Pulmonary artery endothelial cell (primary cell): Measurements from ENCODE around the gene CACNA1I. TPM values are rescaled to one million over a fixed set of nuclear protein-coding genes. Genes with fewer than 3 reads are reported as not detected.
A peak's percentile ranks its signal among the peaks of the same experiment; 100 is the strongest.
"Not testable (repeated sequence)": the region's sequence is repeated elsewhere in the genome, so short reads cannot be mapped to it uniquely, and the experiment has no call there.

Source experiments
- DNase-seq: peaks from one replicate; pipeline ENCODE4 v3.0.0-alpha.2; 2011; ENCODE audit warnings: low read depth, low spot score
- total RNA-seq: library from RNA; depleted of rRNA; stranded (reverse); fragments of >200 nt; gene quantifications from 2 replicates; pipeline ENCODE4 v1.2.3, GENCODE V29; 2014

The CACNA1I gene
- total RNA-seq: under 0.01 TPM in 1 of 2 replicates, not detected in the other

- no peak for DNase-seq
Observed at GRCh38 chr22:39570665-39571064, at the start of gene CACNA1I. Gene CACNA1I, plus strand, starts transcription at chr22:39570753. Its CDS starts 0 bp downstream, at chr22:39570753.

DNA sequence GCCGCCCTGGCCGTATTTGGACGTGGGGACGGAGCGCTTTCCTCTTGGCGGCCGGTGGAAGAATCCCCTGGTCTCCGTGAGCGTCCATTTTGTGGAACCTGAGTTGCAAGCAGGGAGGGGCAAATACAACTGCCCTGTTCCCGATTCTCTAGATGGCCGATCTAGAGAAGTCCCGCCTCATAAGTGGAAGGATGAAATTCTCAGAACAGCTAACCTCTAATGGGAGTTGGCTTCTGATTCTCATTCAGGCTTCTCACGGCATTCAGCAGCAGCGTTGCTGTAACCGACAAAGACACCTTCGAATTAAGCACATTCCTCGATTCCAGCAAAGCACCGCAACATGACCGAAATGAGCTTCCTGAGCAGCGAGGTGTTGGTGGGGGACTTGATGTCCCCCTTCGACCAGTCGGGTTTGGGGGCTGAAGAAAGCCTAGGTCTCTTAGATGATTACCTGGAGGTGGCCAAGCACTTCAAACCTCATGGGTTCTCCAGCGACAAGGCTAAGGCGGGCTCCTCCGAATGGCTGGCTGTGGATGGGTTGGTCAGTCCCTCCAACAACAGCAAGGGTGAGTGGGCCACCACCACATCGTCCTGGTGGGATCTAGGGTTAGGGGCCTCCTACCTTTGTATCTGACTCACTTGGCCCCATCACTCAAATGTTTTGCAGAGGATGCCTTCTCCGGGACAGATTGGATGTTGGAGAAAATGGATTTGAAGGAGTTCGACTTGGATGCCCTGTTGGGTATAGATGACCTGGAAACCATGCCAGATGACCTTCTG lies 49.3 kb upstream of the CACNA1I start:
- DNase-seq: not testable (repeated sequence)

DNA sequence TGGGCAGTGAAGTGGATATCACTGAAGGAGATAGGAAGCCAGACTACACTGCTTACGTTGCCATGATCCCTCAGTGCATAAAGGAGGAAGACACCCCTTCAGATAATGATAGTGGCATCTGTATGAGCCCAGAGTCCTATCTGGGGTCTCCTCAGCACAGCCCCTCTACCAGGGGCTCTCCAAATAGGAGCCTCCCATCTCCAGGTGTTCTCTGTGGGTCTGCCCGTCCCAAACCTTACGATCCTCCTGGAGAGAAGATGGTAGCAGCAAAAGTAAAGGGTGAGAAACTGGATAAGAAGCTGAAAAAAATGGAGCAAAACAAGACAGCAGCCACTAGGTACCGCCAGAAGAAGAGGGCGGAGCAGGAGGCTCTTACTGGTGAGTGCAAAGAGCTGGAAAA lies 48.5 kb upstream of the CACNA1I start:
- DNase-seq: not testable (repeated sequence)

GRCh38 chr22:39522567-39523300 lies 47.8 kb upstream of the CACNA1I start:
- no peak for DNase-seq

GRCh38 chr22:39524089-39524752 lies 46.3 kb upstream of the CACNA1I start:
- no peak for DNase-seq

- no peak for DNase-seq
Observed at GRCh38 chr22:39524753-39525657, 45.5 kb upstream of the CACNA1I start.

DNA sequence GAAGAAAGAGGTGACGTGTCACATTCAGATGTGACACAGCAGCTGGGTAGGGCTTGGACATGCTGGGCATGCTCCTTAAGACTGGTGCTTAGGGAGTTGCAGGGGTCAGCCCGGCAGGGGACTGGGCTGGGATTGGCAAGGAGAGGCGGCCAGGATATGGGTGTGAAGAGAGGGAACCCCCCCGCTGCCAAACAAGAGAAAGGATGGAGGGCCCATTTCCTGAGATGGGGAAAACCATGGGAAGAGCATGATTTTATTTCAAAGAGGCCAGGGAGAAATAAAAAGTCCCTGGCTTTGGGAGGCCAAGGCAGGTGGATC lies 44.9 kb upstream of the CACNA1I start:
- no peak for DNase-seq

DNA sequence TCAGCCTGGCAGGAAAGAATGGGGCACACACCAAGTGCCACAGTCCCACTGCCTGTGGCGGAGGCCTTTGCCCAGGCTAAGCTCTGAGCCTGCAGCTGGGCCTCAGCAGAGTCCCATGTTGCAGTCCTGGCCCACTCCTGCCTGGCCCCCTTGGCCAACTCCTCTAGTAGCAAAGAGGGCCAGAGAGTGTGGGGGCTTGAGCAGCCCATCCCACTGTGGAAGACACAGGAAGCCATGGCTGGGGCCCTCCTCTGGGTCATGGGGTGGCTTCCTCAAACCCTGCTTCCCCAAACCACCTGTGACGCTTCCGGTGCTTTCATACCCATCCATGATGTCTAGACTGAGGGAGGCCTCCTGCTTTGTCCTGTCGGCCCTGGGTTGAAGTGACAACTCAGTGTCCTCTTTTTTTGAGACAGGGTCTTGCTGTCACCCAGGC lies 43.8 kb upstream of the CACNA1I start:
- DNase-seq: no peak

DNA sequence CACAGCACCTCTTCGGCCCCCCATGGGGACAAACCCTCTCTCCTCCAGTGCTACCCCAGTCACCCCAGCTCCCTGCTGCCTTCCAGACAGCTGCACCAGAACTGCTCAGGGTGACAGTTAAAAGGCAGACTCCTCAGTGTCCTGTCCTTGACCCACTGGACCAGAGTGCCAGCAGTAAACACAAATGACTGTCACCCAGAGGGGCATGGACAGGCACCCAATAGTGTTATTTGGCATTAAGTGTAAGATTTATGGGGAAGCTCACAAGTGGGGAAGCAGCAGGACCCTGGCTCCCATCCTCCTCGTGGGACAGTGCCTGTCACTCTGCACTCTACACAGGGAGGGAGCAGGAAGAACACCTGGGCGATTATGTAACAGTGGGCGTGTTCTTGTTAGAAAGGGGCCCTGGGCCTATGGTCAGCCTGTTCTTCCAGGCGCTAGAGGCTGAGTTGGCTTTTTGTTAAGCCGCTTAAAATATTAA lies 43.0 kb upstream of the CACNA1I start:
- DNase-seq: no peak

DNA sequence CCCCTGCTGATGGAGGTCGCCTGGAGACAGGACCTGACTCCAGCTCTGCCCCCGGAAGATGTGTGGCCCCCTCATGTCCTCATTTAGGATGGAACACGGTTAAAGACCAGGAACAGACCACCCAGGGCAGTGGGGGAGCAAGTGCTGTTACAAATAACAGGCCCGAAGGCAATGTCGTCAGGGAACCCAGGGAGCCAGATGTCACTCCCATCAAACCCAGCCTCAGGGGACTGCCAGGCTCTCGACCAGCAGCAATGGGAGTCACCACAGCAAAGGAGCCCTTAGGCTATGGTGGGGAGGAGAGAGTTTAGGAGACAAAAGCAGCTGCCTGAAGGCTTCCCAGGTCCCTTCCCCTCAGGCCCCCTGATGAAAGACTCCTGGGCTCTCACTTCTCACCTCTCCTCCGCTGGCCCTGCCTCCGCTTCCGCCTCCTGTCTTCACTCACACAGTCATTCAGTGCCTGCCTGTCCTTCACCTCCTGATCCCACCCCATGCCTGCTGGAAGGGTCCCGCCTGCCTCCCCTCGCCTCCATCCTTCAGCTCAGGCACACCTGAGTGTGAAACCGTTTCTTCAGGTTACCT lies 42.4 kb upstream of the CACNA1I start:
- DNase-seq: no peak

DNA sequence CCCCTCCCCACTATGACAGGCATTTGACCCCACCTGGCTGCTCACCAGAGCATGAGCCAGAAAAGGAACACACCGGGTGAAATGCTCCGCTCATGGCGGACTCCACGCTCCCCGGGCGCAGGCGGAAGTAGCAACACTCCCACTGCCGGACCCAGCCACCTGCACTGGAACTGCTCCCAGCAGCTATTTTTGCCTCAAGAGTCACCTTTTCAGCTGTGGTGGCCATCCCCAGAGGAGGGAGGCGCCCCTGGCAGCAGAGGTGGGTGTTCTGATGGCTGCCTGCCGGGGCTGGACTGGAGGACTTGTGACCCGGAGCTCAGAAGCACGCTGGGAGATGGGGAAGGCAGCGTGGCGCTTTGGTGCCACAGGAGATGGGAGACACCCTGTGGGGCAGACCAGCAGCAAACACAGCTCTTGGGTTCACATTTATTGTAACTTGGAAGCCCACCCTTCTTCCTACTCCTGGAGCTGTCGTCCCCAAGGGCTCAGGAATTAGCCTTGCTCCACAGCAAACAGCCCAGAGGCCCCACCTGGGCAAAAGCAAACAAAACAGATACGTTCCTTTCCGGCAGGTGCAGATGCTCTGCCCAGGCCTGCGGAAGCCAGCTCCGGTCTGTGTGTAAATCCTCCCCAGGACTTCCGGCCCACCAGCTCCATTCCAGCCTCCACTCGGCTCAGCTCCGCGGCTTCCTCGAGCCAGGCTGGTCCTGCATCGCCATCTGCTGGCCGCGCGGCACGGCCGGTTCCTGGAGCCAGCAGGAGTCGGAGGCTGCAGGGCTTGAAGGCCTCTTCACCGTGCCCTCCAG lies 41.7 kb upstream of the CACNA1I start:
- peak; percentile 83 for DNase-seq

DNA sequence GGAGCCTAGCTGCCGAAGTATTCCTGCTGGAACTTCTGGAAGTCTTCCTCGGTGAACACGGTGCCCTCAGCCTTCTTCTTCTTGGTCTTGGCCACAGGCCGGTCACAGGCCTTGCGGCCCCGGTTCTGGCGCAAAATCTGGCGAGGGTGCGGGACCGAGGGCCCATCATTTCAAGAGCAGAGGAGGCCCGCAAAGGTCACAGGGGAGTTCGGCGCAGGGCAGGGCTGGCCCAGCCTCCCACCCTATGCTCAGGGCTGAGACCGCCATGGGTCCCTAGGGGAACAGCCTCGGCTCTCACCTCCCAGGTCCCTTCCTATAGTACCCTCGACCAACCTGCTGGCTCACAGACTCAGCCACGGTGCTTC lies 41.1 kb upstream of the CACNA1I start:
- DNase-seq: no peak

DNA sequence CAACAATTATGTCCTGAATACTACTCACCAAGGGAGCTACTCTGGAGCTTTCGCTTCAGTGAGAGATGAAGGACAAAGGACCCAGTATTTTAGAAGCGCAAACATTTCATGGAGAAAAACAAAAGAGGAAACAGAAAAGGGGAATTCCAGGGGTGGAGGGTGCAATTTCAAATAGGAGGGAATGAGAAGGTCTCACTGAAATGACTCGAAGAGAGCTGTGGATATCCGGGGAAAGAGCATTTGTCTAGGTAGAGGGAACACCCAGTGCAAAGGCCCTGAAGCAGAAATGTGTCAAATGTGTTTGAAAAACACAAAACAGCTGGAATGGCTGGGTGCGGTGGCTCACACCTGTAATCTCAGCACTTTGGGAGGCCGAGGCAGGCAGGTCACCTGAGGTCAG lies 40.4 kb upstream of the CACNA1I start:
- DNase-seq: no peak

DNA sequence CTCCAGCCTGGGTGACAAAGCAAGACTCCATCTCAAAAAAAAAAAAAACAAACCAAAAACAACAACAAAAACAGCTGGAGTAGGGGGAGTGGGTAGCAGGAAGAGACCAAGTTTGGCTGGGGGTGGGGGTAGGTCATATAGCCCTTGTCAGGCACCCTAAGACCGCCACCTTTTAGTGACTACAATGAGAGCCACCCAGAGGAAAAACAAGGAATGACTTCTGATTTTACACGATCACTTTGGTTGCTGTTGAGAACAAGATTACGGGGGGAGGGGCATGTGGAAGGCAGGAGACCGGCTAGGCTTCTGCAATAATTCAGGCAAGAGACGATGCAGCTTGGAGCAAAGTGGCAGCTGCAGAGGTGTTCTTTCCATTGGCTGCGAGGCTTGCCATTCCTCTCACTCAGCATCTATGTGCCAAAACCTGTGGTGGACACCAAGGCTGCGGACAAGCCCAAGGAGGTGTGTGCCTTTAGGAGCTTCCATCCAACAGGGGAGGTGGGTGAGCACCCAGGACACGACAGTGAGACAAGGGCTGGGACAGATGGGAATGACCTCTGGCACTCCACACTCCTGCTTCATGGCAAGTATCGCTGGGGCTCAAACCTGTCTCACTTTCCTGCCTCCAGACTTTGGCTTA lies 39.7 kb upstream of the CACNA1I start:
- no peak for DNase-seq

- peak; percentile 96 for DNase-seq
Observed at GRCh38 chr22:39532215-39533073, 38.1 kb upstream of the CACNA1I start, which contains the start of gene RPS19BP1. Gene RPS19BP1, minus strand, starts transcription at chr22:39532748. Its CDS starts 10 bp downstream, at chr22:39532738.

DNA sequence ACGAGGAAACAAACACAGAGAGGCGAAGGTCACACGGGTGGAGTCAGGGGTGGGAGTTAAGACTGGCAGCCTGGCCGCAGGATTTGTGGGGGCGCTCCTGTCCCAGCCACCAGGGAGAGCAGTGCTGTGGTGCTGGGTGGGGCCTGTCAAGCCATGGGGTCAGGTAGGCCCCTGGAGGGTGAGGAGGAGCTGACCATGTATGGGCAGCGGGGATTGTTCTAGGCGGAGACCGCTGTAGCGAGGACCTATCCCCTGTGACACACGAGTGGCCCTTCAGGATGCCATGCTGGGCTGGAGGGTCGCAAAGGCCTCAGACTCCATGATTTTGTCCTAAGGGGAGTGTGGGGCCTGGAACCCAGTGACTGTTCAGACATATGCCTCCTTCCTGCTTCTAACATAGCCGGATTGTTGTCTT lies 36.5 kb upstream of the CACNA1I start:
- DNase-seq: no peak

DNA sequence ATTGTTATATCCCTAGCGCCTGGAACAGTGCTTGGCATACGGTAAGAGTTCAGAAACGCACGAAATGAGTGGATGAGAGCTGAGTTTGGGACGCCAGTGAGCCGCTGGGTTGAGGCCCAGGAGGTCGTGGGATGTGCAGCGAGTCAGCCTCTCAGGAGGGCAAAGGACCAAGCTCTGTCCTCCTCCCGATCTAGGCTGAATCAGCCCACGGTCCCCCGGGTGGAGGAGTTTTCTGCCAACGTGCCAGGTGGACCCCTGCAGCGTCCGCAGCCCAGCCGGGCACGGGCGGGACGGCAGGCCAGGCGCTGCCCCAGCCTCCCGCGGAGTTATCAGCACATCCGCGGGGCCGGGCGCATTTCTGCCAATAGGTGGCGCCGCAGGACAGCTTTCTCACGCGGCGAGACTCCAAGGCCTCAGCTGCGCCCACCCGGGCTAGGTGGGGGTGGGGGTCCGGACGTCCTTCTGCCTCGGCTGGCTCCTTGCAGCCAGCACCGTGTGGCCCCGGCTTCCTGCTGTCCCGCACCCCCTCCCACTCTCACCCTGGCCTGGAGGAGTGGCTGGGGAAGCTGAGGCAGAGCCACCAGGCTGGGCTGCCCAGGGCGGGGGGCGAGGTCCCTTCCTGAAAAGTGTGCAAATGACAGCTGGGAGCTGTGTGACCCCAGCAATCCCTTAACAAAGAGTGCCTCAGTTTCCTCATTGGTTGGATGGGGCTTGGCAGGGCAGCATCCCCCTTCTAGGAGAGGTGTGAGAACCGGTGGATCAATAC lies 35.8 kb upstream of the CACNA1I start:
- no peak for DNase-seq

GRCh38 chr22:39535357-39535725 lies 35.2 kb upstream of the CACNA1I start:
- no peak for DNase-seq
